UCSD-AML1 (cell line): ENCODE data around the gene ZCCHC8.
A peak's percentile ranks its signal among the peaks of the same experiment; 100 is the strongest.

Experiments used
- DNase-seq: peaks from one replicate; lab custom pipeline; 2025; ENCODE audit not compliant: unreplicated experiment; lab: John Stamatoyannopoulos, UW

The ZCCHC8 gene

DNA sequence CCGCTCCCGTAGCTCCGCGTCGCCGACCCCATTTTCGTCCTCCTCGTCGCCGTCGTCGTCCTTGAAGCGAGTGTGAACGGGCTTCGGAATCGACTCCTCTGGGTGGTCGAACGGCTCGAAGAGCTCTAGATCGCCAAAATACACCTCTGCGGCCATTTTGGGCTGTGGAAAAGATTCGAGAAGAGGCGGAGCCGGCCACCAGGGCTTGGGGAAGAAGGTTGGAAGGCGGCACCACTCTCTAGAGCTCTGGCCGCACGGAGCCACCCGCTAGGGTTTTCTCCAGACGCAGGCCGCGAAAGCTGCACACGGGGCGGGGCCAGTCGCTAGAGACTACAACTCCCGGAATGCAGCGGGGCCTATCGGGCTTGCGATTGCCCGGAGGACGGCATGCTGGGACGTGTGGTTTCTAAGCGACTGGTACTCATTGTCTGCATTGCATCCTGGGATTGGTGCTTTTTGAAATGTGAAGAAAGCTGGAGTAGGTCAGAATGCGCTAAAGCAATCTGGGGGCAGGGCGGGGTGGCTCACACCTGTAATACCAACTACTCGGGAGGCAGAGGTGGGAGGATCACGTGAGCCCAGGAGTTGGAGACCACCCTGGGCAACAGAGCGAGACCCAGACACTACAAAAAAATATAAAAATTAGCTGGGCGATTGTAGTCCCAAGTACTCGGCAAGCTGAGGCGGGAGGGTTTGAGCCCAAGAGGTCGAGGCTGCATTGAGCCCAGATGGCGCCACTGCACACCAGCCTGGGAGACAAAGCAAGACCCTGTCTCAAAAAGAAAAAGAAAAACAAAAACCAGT is at the start of gene ZCCHC8:
ZCCHC8 (minus strand) TSS at position 248 of the 804 bp plus-strand sequence; CDS start at position 156, 92 bp downstream.
- peak; percentile 98 for DNase-seq

DNA sequence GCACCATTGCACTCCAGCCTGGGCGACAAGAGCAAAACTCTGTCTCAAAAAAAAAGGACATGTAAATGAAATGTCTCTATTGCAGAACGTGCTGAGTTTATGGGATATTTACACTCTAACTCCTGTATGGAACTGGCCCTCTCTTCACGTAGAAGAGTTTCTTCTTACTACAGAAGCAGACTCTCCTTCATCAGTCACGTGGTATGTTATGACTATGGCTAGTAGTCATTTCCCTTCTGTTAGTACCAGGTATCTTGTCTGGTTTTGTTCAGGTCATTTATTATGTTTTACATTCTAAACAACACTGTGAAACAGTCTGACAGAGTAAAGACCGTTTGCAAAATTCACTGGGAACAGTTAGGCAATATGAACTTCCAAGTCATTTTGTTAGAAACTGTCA is 46.6 kb upstream of the ZCCHC8 start:
- DNase-seq: no peak

DNA sequence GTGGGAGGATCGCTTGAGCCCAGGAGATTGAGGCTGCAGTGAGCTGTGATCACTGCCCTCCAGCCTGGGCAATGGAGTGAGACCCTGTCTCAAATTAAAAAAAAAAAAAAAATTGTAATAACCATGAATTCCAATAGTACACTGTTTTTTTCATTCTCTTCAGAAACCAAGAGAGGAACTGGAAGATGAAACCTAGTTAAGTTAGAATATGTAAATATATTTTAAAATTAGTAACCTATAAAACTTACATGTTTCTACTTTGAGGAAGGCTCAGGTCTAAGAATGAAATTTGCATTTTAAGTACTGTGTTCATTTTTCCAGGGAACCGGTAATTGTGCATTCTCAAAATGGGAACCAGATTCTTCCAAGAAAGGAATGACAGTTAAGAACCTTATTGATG is 45.1 kb upstream of the ZCCHC8 start:
- DNase-seq: no peak

DNA sequence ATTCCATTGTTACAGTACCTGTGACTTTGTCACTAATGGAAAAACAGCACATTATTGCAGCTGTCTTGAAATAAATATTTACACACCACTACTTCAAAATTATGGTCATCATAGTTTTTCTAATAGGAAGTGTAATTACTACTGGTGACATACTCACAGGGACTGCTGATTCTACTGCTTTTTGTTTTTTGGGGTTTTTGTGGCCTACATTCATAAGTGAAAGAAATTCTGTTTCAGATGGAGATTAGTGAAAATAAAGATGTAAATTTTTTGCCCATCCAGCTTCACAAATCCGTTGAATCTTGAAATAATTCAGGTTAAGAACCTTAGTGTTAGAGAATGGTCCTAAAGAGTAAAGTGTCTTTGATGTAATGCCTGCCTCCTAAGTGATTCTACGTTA is 43.8 kb upstream of the ZCCHC8 start:
- DNase-seq: no peak

DNA sequence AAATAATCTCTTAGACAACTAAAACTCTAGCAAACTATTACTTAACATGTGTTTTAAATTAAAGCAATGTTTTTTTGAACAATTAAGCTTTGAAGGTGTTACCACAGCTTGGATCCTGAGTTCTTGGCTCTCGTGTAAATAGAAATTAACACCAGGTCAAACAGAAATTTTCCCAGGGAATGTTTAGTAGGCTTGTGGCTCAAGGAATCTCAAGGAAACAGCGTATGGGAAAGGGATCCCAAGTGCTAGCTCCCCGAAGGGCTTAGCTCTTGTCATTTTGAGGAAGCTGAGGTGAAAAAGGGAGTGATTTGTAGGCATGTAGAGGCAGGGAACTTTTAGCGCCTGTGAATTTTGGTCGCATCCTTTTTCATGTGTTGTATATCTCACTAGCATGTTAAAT is 37.8 kb upstream of the ZCCHC8 start:
- DNase-seq: no peak

DNA sequence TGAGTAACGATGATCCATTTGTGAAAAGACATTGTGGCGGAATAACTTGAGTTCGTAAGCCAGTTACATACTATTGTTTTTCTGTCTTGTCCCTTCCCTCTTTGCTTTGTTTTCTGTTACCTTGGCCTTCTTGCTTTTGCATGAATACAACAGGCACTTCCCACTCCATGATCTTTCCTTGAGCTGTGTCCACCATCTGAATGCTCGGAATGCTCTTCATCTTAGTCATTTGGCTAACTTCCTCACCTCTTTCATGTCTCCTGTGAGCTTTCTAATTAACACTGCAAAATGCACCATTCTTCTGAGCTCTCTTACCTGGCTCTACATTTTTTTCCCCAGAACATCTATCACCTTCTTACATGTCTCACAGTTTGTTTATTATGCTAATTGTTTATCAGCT is 36.3 kb upstream of the ZCCHC8 start:
- DNase-seq: no peak

DNA sequence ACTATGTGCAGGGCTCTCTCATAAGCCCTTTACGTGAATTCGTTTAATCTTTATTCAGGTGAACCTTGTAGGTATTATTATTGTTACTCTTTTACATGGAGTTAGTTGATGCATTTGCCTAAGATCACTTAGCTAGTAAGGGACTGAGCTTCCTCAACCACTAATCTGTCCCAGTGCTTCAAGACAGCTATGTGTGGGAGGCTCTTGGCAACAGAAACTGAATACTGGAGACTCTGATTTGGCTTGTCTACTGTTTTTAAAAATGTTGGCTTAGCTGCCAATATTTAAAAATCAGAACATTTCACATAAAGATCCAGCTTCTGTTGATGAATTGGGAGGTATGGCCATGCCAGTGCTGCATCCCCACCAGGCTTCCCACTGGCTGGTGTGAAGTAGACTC is 33.1 kb upstream of the ZCCHC8 start:
- DNase-seq: no peak

DNA sequence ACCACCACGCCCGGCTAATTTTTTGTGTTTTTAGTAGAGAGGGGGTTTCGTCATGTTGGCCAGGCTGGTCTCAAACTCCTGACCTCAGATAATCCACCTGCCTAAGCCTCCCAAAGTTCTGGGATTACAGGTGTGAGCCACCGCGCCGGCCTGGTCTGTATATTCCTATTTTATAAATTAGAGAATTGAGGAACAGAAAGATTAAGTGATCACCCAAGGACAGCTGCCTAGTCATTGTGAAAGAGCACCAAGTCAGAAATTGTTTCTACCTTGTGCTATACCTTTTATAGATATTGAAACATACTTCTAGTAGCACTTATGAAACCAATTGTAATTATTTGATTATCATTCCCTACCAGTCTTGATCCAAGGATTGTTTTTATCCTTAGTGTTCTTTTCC is 28.3 kb upstream of the ZCCHC8 start:
- DNase-seq: no peak

DNA sequence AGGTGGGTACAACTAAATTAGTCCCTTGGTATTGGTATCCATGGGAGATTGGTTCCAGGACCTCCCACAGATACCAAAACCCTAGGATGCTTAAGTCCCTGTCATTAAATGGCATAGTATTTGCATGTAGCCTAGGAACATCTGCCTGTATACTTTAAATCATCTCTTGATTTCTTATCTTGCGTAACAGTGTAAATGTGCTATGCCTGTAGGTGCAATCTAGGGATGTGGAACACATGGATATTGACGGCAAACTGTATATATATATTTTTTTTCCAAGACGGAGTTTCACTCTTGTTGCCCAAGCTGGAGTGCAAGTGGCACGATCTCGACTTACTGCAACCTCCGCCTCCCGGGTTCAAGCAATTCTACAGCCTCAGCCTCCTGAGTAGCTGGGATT is 27.9 kb upstream of the ZCCHC8 start:
- DNase-seq: no peak

DNA sequence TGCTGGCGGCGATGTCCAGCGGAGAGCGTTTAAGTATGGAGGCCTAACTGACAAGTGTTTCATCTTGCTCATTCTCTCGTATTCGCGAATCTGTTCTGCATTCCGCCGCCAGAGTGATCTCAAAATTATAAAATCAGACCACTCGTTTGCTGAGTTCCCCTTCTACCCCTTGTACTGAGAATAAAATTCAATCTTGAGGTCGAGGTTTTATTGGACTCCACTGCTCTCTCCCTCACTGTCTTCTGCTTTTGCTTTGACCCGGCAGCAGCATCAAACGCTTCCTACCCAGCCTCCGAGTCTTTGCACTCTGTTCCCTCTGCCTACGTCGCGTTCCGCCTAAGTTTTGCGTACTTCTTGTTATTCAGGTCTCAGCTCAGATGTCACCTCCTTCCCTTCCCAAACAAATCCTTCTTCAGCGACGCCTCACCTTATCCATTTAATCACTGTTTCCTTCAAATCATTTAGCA is 26.8 kb upstream of the ZCCHC8 start:
- DNase-seq: peak; percentile 24

DNA sequence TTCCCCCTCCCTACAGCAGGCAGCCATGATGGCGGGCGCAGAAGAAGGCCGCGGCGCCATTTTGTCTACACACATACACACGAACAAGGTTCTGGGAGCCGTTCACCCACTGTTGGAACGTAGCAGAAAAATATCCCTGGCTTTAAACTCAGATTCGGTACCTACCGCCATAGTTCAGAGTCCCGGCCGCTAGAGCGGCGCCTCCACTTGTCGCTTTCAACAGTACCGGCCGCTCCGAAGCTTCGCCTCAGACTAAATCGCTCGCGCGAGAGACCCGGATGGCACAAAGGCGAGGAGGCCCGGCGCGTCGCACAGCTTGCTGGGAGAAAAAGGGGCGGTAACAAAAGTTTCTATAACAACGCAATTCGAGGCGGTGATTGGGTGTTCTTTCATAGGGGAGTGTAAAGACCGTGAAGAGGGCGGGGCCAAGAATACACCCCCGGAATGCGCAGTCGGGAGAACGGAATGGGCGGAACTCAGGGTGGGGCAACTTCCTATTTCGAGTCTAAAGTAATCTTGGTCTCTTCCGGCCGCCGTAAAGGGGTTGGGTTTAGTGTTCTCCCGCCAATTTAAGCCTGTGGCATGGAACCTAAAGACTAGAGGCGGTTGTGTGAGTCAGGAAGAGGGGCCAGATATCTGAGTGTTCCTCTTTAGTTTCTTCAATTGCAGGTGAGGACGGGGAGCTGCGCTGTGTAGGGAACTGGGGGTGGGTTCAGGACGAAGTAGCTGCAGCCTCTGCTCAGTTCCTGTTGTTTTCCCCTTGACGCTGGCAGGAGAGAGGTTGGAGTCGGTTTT is 26.1 kb upstream of the ZCCHC8 start, which contains the start of the genes KNTC1 and RSRC2:
KNTC1 (plus strand) TSS at position 567 of the 795 bp plus-strand sequence. CDS start 2,815 bp downstream, outside the sequence.
RSRC2 (minus strand) TSS at position 254 of the 795 bp plus-strand sequence; CDS start at position 171, 83 bp downstream.
- DNase-seq: peak; percentile 96

DNA sequence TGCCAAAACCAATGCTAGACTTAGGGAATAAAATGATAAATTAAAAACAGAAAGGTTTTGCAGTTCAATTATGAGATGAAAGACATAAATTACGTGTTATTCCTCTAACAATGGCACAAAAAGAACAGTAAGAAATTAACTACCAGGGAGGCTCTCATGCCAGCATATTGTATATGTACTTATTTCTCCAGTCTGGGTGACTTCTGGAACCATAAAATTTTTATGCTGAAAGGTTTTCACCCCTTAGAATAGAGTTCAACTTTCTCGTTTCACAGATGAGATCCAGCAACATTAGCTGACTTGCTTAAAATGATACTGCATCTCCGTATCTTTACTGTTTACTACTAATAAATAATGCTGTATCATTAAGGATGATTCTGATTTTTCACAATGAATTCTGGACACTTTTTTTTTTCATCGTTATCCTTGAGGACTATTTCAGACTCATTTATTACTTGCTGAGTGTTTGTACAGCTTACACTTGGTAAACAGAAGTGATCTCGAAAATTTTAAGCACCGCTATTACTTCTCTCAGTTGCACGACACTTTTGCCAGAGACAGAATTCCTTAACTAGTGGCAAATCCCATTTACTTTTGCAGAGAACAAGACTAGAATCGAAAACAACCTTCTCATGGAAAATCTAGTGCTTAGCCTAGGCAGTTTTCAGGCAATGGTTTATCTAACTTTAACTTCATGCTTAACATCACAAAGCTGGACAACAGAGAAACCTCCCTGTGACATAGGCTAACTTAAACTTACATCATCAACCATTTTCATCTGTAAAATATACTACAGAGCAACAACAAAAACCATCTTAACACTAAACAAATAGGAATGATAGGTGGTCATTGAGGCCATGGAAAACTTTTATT is 23.4 kb upstream of the ZCCHC8 start:
- DNase-seq: no peak

DNA sequence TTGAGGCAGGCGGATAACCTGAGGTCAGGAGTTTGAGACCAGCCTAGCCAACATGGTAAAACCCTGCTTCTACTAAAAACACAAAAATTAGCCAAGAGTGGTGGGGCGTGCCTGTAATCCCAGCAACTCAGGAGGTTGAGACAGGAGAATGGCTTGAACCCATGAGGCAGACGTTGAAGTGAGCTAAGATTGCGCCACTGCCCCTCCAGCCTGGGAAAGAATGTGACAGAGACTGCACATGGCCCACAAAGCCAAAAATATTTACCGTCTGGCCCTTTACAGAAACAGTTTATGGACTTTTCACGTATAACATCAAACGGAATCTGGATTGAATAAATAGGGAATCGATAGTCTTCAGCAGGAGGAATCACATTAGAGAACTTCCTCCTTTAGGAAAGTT is 22.5 kb upstream of the ZCCHC8 start:
- DNase-seq: no peak

DNA sequence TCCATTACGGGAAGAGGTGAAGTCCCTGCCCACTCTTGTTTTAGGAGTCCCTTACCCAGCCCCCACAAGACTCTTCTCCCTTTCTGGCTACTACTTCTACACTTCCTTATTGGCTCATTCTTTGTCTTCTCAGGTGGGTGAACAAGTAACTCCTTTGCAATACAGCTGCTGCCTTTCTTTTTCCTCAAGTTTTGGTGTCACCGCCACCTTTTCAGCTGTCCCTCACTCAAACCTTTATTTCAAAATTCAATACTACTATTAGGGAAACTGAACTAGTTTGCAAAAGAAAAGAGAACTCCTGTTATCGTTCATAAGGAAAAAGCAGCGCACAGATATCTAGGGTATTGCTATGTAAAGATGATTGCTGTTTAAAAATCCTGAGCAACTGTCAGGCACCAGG is 19.9 kb upstream of the ZCCHC8 start:
- no peak for DNase-seq

DNA sequence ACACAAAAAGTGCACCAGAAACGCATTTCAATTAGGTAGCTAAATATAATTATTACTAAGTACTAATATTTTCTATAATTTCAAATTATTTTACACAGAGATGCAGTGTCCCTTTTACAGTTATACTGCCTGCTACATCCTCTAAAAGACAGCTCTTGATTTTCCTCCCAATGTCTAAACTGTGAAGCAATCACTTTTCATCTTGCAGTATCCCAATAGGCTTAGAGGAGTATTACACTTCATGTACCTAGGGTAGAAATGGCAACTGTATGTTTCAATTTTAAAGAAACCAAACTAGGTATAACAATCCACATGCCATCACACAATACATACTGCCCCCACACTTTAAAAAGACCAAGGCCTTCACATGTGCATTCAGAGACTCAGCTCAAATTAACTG is 18.7 kb upstream of the ZCCHC8 start:
- no peak for DNase-seq

DNA sequence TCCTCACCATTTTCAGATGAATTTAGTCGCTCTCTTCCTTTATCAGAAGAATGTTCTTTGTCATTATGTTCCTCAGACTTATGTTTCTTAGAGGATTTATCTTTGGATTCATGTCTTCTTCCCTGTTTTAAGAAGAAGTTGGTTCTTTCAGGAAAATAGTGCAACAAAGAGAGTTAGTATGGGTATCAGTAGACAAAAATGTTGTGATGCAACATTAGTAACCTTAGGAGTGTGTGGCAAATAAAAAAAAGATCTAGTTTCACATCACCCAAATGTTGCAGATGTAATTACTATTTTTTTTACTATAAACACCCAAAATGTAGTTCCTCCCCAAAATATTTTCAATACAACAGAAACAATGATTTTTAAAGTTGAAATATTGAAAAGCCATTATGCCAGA is 18.2 kb upstream of the ZCCHC8 start:
- DNase-seq: no peak

DNA sequence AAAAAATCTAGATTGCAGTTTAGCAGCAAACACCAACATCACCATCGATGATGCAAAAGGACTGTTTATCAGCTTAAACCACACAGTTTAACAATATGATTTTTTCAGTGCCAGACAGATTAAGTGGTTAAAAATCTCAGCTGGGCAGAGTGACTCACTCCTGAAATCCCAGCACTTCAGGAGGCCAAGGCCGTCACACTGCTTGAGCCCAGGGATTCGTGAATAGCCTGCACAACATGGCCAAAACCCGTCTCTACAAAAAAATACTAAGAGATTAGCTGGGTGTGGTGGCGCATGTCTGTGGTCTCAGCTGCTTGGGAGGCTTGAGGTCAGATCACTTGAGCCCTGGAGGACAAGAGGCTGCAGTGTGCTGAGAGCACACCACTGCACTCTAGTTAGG is 17.1 kb upstream of the ZCCHC8 start:
- DNase-seq: no peak

DNA sequence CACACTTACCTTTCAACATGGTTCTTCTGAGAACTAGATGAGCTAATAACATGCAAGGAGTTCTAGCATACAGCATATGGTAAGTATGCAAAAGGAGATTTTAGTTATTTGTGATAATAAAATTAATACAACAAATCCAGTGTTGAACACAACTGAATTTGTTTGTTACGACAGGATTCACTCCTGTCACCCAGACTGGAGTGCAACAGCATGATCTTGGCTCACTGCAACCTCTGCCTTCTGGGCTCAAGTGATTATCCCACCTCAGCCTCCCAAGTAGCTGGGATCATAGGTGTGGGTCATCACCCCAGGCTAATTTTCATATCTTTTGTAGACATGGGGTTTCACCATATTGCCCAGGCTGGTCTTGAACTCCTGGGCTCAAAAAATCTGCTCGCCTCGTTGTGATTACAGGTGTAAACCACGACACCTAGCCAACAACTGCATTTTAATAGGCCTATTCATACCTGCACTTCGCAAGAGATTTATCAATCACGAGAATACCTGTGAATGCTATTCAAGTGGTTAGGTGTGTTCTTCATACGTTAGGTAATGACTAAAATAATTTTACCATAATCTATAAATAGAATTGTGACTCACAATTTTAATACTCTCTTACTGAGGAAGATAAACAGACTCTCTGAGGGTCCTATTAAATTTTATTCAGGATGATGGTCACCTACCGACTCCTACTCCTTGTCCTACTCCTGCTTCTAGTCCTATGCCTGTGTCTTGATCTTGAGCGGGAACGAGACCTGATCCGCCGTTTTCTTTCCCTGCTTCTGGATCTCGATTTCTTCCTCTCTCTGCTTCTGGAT is 16.0 kb upstream of the ZCCHC8 start:
- no peak for DNase-seq

DNA sequence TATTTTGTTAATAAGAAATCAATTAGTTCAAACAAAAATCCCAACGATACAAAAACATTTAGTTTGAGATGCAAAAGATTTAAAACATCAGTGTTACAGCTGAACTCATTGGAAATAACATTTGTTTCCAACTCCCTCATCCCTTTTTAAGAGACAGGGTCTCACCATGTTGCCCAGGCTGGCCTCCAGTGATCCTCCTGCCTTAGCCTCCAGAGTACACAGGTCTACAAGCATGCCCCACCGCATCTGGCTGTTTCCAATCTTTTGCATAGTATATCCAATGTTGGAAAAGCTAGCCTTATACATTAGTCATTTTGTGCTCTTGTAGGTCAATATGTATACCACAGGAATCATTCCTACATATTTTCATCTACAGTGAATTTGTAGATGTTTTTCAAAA is 14.5 kb upstream of the ZCCHC8 start:
- no peak for DNase-seq

DNA sequence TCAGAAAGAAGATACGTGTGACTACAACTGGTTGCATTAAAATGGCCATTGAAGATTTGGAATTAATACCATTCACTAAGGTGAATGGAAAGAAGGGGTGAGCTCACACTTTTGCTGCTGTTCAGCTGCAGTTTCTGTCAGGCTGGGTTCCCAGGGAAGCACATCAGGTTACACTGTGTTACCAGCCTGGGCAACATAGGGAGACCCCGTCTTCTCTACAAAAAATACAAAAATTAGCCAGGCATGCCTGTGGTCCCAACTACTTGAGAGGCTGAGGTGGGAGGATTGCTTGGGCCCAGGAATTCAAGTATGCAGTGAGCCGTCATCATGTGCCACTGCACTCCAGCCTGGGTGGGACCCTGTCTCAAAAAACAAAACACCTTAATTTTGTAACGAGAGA is 12.9 kb upstream of the ZCCHC8 start:
- no peak for DNase-seq
